ENCODE results near the gene POLR1E.

GRCh38 chr9:37464426-37465248 lies 21.1 kb upstream of the POLR1E start:
- TF ChIP-seq CTCF (IDR thresholded peaks at IDR 0.05) (no peak), POLR2AphosphoS5 (IDR thresholded peaks at IDR 0.05; ENCODE audit: insufficient read depth in 1 of 2, low read depth in 1 of 2) (peak in 1 of 2 donors; percentile 74)
